ENCODE data around the gene RBM10. TPM values are rescaled to one million over a fixed set of nuclear protein-coding genes. Genes with fewer than 3 reads are reported as not detected.
A peak's percentile ranks its signal among the peaks of the same experiment; 100 is the strongest.

RBM10 gene
- total and polyA plus RNA-seq, 9 of the 15 experiments (the other 6 are each of a cell fraction or from before 2014, with no cell fraction given) = 1.1 to 61.7 (median 31.5) TPM

GRCh38 chrX:47218280-47218919, 73.4 kb downstream of the RBM10 start, which contains the start of gene CDK16:
Gene CDK16, plus strand, starts transcription at chrX:47218681. Its CDS starts 4,877 bp downstream, at chrX:47223558.
- Histone ChIP-seq H3K36me3 (ENCODE audit: control insufficient read depth, insufficient read depth, low read length) (peaks cover 59% of the 10 kb centered on the region; the same call in 2 of the 3 replicates), H3K9me1 (ENCODE audit: control insufficient read depth, insufficient read depth, low read length) (peaks cover 7% of the 10 kb centered on the region), H2AFZ (ENCODE audit: low read depth, low read length) (peak within 1 kb of the TSS; percentile 99), H3K79me2 (ENCODE audit: control insufficient read depth, insufficient read depth, low read length) (peaks cover 46% of the 10 kb centered on the region), H3K27me3 (ENCODE audit: control insufficient read depth in 2 of 2, insufficient read depth in 2 of 2, low read length in 2 of 2) (no peaks in the 10 kb centered on the region), H3K9me3 (replicated peaks; ENCODE audit: control insufficient read depth, insufficient read depth, low read depth, low read length) (no peaks in the 10 kb centered on the region), H3K4me2 (ENCODE audit: insufficient read depth, low read length) (peak within 1 kb of the TSS; percentile 98), H3K4me3 (peak within 1 kb of the TSS; percentile 87), H4K20me1 (replicated peaks; ENCODE audit: control insufficient read depth, insufficient read depth, low read length) (peaks cover 37% of the 10 kb centered on the region), H3K27ac (ENCODE audit: extremely low read depth, low read depth, low read length) (peak within 1 kb of the TSS; percentile 96), H3K4me1 (replicated peaks in 1 of 2; ENCODE audit: control insufficient read depth in 2 of 2, insufficient read depth in 2 of 2, low read length in 2 of 2) (peaks cover 16 to 30% of the 10 kb centered on the region in 2 experiments; a peak in 4 of 5 replicates), H3K9ac (ENCODE audit: insufficient read depth in 1 of 2, low read depth in 2 of 2, low read length in 2 of 2) (peak within 1 kb of the TSS; percentile 96 to 99)
- CTCF ChIA-PET (ENCODE audit: low intra/inter-chr PET ratio) = no interaction called here
- BruUV-seq (replicated peaks) = no TSS peak
- in situ Hi-C loops (cut with MboI) = no loop called here
- POLR2A ChIA-PET = interaction anchor here (1.0 to 2.8 kb wide), 8 partner anchors 10 to 300 kb away, joined by 3 to 21 read pairs (median 5); no protein-coding TSS in a partner anchor
- FAIRE-seq (peak; percentile 55), ATAC-seq (peak; percentile 73), DNase-seq (ENCODE audit: extremely low read depth in 1 of 4, low spot score in 3 of 4) (peak; percentile 74 to 90 (median 84))
- under 1% methylated on average over 26 of the region's 61 CpGs for WGBS (ENCODE audit: insufficient coverage, low coverage, missing lambda C conversion rate)
- intact Hi-C loops (cut with micrococcal nuclease) = loop anchor here (1.0 kb wide), 1 partner anchor 15 kb away; the partner anchor contains the start of gene USP11
- peak; percentile 48; the same call in 1 of the 2 replicates for TF ChIP-seq BCOR (IDR thresholded peaks at IDR 0.05)
- TF ChIP-seq MAFF (IDR thresholded peaks at IDR 0.05; ENCODE audit: low read length) = peak; percentile 41; the same call in 1 of the 2 replicates
- TF ChIP-seq CXXC5 (CRISPR knock-in tag; IDR thresholded peaks at IDR 0.05) = peak; percentile 37; the same call in 1 of the 2 replicates
- TF ChIP-seq, protein P1, sequence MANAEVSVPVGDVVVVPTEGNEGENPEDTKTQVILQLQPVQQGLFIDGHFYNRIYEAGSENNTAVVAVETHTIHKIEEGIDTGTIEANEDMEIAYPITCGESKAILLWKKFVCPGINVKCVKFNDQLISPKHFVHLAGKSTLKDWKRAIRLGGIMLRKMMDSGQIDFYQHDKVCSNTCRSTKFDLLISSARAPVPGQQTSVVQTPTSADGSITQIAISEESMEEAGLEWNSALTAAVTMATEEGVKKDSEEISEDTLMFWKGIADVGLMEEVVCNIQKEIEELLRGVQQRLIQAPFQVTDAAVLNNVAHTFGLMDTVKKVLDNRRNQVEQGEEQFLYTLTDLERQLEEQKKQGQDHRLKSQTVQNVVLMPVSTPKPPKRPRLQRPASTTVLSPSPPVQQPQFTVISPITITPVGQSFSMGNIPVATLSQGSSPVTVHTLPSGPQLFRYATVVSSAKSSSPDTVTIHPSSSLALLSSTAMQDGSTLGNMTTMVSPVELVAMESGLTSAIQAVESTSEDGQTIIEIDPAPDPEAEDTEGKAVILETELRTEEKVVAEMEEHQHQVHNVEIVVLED (CRISPR knock-in tag; IDR thresholded peaks at IDR 0.05) = peak; percentile 41; the same call in 1 of the 2 replicates
- no peak for TF ChIP-seq ATF1 (CRISPR knock-in tag; IDR thresholded peaks at IDR 0.05)
- TF ChIP-seq ATF1 (tag; IDR thresholded peaks at IDR 0.05) = peak; percentile 84
- peak; percentile 83 for TF ChIP-seq THRB (CRISPR knock-in tag; conservative IDR thresholded peaks at IDR 0.05)
- TF ChIP-seq LCOR (CRISPR knock-in tag; IDR thresholded peaks at IDR 0.05) = no peak
- no peak for TF ChIP-seq ZNF507 (tag; conservative IDR thresholded peaks at IDR 0.05)
- TF ChIP-seq, protein P2, sequence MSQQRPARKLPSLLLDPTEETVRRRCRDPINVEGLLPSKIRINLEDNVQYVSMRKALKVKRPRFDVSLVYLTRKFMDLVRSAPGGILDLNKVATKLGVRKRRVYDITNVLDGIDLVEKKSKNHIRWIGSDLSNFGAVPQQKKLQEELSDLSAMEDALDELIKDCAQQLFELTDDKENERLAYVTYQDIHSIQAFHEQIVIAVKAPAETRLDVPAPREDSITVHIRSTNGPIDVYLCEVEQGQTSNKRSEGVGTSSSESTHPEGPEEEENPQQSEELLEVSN (IDR thresholded peaks at IDR 0.05; ENCODE audit: borderline replicate concordance in 1 of 2, extremely low read depth in 1 of 2, insufficient read depth in 1 of 2, insufficient read length in 1 of 2, low read depth in 1 of 2, low read length in 1 of 2, poor library complexity in 1 of 2, severe bottlenecking in 1 of 2) = no peak
- 0 out of 2 replicates have a peak, but pooled peaks have one; percentile 8 for TF ChIP-seq CREB1 (IDR thresholded peaks at IDR 0.05)
- TF ChIP-seq CREB1 (CRISPR knock-in tag; IDR thresholded peaks at IDR 0.05) = no peak; the same call in 1 of the 2 replicates
- no peak for TF ChIP-seq PTRF (tag; IDR thresholded peaks at IDR 0.05)
- TF ChIP-seq DPF2 (IDR thresholded peaks at IDR 0.05) = peak; percentile 48; the same call in 1 of the 2 replicates
- TF ChIP-seq MCM2 (IDR thresholded peaks at IDR 0.05; ENCODE audit: low read depth) = no peak
- TF ChIP-seq FOXP4 (CRISPR knock-in tag; IDR thresholded peaks at IDR 0.05; ENCODE audit: borderline replicate concordance) = peak; percentile 35; the same call in 1 of the 2 replicates
- peak; percentile 72 for TF ChIP-seq NEUROD1 (IDR thresholded peaks at IDR 0.05; ENCODE audit: borderline replicate concordance, low read depth, low read length, partially characterized antibody)
